Lower lobe of right lung (tissue), 2 donors: ENCODE results near the gene PCDHAC2. TPM values are rescaled to one million over a fixed set of nuclear protein-coding genes. Genes with fewer than 3 reads are reported as not detected.
A peak's percentile ranks its signal among the peaks of the same experiment; 100 is the strongest.

Experiments
- ATAC-seq, 2 donors: fragments of 200-7000 bp; cut with Tn5 transposase; one replicate each; pipeline ENCODE4 v1.9.1; 2020 to 2022; ENCODE audit warnings: mild to moderate bottlenecking in 2 of 2, moderate library complexity in 2 of 2
- DNase-seq: peaks from one replicate; pipeline ENCODE4 v3.0.0-alpha.2; 2020
- H3K27ac ChIP-seq: fragments of 200-600 bp; one replicate; pipeline ENCODE4 v1.8.0; 2022
- H3K27me3 ChIP-seq: fragments of 200-600 bp; one replicate; pipeline ENCODE4 v1.8.0; 2022; ENCODE audit warnings: low read depth
- H3K36me3 ChIP-seq: fragments of 200-600 bp; one replicate; pipeline ENCODE4 v1.8.0; 2022; ENCODE audit warnings: mild to moderate bottlenecking
- H3K4me1 ChIP-seq: fragments of 200-600 bp; one replicate; pipeline ENCODE4 v1.8.0; 2022
- H3K4me3 ChIP-seq: fragments of 200-600 bp; one replicate; pipeline ENCODE4 v1.8.0; 2022; ENCODE audit warnings: mild to moderate bottlenecking
- H3K9me3 ChIP-seq: fragments of 200-600 bp; one replicate; pipeline ENCODE4 v1.8.0; 2022
- intact Hi-C: fragments of 100-400 bp; cut with DNase I; formaldehyde crosslinking; loops from one replicate; pipeline ENCODE4 v1.11.0; 2022
- total RNA-seq: library from RNA; stranded (reverse); fragmentation: NEBNext Ultra II Directional; extraction: Animal tissue kit (Norgen Biotek cat#: 25700); gene quantifications from one replicate; pipeline ENCODE4 v1.2.1, GENCODE V29; 2021
- TF ChIP-seq, protein P1 (sequence below): fragments of 200-600 bp; IDR thresholded peaks from one replicate; pipeline ENCODE4 v1.8.0; 2022; ENCODE audit warnings: antibody characterized with exemption, mild to moderate bottlenecking
- donor health status: DM: no; HTN: yes; CAD: no; lungs with severe emphysema.

Gene PCDHAC2
- total RNA-seq, 1 donor from 2014 or later: 5.8 TPM

DNA sequence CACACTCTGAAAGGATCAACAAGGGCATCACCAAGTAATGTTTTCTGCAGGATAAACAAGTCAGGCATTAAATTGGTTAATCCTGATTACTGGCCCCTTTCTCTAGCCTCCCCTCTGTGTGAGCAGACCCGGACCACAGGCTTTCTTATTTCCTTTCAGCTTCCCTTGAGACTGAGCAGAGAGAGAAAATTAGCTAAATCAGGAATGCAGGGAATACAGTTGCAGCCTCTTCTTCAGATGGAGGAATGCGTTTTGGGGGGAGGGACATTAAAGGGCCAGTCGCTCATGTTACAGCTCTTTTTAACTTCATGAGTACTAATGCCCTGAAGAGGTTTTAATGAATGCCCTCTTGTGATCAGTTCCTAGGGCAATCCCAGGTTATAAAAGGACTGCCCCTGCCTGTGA, 19.8 kb downstream of the PCDHAC2 start:
- Histone ChIP-seq H3K27me3 (no peaks in the 10 kb centered on the region), H3K9me3 (no peaks in the 10 kb centered on the region), H3K36me3 (no peaks in the 10 kb centered on the region), H3K4me3 (no peak overlapping the region), H3K4me1 (no peaks in the 10 kb centered on the region), H3K27ac (no peak overlapping the region)
- TF ChIP-seq, protein P1, sequence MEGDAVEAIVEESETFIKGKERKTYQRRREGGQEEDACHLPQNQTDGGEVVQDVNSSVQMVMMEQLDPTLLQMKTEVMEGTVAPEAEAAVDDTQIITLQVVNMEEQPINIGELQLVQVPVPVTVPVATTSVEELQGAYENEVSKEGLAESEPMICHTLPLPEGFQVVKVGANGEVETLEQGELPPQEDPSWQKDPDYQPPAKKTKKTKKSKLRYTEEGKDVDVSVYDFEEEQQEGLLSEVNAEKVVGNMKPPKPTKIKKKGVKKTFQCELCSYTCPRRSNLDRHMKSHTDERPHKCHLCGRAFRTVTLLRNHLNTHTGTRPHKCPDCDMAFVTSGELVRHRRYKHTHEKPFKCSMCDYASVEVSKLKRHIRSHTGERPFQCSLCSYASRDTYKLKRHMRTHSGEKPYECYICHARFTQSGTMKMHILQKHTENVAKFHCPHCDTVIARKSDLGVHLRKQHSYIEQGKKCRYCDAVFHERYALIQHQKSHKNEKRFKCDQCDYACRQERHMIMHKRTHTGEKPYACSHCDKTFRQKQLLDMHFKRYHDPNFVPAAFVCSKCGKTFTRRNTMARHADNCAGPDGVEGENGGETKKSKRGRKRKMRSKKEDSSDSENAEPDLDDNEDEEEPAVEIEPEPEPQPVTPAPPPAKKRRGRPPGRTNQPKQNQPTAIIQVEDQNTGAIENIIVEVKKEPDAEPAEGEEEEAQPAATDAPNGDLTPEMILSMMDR: no peak
- DNase-seq (no peak), ATAC-seq (no peak)
- intact Hi-C loops: no loop called here

GRCh38 chr5:140988100-140988499, 21.8 kb downstream of the PCDHAC2 start:
- H3K4me1 ChIP-seq: no peaks in the 10 kb centered on the region
- TF ChIP-seq, protein P1: no peak
- H3K9me3 ChIP-seq: no peaks in the 10 kb centered on the region
- intact Hi-C loops: no loop called here
- no peaks in the 10 kb centered on the region for H3K27me3 ChIP-seq
- H3K4me3 ChIP-seq: no peak overlapping the region
- H3K27ac ChIP-seq: no peak overlapping the region
- no peaks in the 10 kb centered on the region for H3K36me3 ChIP-seq
- DNase-seq: peak; percentile 72
- ATAC-seq: peak; percentile 87 to 90

DNA sequence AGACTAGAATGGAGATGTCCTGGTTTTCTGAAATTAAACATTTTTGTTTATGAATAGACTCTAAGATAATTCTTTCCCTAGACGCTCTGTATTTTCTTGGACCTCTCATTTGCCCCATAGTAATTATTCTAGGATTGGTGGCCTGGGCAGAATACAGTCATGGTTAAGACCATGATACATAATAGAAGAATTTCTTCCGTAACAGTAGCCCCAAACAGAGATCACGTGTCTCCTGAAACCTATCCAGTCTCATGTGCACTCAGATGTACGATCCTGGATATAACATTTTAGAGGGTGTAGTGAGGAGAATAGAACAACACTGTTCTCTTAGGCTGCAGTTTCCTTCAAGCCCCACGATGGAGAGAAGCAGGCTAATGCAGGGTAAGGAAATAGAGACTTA, 22.3 kb downstream of the PCDHAC2 start:
- intact Hi-C loops: no loop called here
- no peaks in the 10 kb centered on the region for H3K4me1 ChIP-seq
- H3K27me3 ChIP-seq: no peaks in the 10 kb centered on the region
- TF ChIP-seq, protein P1: no peak
- ATAC-seq: peak in 1 of 2 donors; percentile 34
- peak overlapping the region; percentile 47 for H3K27ac ChIP-seq
- DNase-seq: no peak
- H3K36me3 ChIP-seq: no peaks in the 10 kb centered on the region
- H3K9me3 ChIP-seq: no peaks in the 10 kb centered on the region
- no peak overlapping the region for H3K4me3 ChIP-seq

DNA sequence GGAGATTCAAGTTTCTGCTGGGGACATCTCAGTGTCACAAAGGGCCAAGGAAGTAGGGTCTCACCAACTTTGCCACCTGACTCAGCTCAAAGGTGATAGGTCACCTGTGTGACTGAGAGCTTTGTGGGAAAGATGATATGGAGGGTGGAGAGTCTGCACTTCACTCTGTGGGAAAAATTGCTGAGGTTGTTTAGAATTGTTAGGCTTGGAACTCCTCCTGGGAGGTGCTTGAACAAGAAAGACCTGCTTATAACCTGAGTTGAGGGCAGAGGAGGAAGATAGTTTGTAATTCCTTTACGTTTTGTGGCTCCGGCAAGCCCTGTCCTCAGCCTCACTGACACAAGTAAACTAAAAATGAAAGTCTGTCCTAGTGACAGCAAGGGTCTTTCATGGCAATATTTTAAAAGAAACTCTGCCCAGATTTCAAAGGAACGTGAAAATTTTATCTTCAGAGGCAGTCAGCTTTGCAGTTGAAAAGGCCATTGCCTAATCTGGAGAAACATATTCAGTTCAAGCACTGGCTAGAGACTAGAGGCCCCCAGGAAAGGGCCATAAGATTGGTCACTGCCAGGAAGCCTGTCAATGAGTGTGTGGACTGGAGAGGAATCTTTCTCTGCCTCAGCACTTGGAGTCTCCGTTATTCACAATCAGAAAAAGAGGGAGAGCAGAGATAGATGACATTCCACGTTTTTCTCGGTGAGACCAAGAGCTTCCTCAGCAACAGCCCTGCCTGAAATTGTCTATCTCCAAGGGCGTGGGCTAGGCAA, 23.2 kb downstream of the PCDHAC2 start:
- DNase-seq (no peak), ATAC-seq (peak; percentile 51 to 81)
- Histone ChIP-seq H3K9me3 (no peaks in the 10 kb centered on the region), H3K36me3 (no peaks in the 10 kb centered on the region), H3K4me1 (no peaks in the 10 kb centered on the region), H3K27me3 (no peaks in the 10 kb centered on the region), H3K4me3 (no peak overlapping the region), H3K27ac (peak overlapping the region; percentile 47)
- TF ChIP-seq, protein P1: no peak
- intact Hi-C loops: no loop called here

DNA sequence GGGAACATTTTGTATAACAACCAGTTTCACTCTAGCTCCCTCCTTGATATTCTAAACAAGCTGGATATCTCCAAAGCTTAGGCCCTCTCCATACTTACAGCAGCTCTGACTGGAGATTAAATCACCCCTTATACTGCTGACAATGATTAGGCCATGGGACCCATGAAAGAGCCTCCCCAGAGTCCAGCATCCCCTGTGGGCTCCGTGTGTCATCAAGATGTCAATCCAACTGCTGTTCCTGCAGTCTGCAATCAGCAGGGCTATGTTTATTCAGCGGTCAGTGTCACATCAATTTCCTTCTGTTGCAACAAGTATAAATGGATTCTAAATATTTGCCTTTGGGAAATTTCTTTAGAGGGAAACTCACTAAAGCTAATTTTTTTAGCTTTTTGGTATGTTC, 26.6 kb downstream of the PCDHAC2 start:
- DNase-seq (no peak), ATAC-seq (no peak)
- Histone ChIP-seq H3K4me1 (no peaks in the 10 kb centered on the region), H3K4me3 (no peak overlapping the region), H3K36me3 (no peaks in the 10 kb centered on the region), H3K27ac (no peak overlapping the region), H3K9me3 (no peaks in the 10 kb centered on the region), H3K27me3 (no peaks in the 10 kb centered on the region)
- intact Hi-C loops: no loop called here
- TF ChIP-seq, protein P1: no peak
